ENCODE data around the gene UGT8.
"Not testable (repeated sequence)": the region's sequence is repeated elsewhere in the genome, so short reads cannot be mapped to it uniquely, and the experiment has no call there.

Gene UGT8

GRCh38 chr4:114658179-114658578 is 59.6 kb downstream of the UGT8 start:
- DNase-seq (ENCODE audit: low read depth, low spot score), result no peak

GRCh38 chr4:114658776-114659175 is 60.2 kb downstream of the UGT8 start:
- WGBS (ENCODE audit: insufficient coverage, insufficient read length), result no CpG with 5 or more reads among the region's 4 CpGs
- H3K4me3 ChIP-seq (ENCODE audit: low read length), result no peak overlapping the region
- no peaks in the 10 kb centered on the region for H3K9me3 ChIP-seq (ENCODE audit: control insufficient read depth, insufficient read depth, low read length)
- no peaks in the 10 kb centered on the region for H3K27me3 ChIP-seq (ENCODE audit: control insufficient read depth, insufficient read depth, low read length)
- H3K36me3 ChIP-seq (ENCODE audit: control insufficient read depth, insufficient read depth, low read length), result no peaks in the 10 kb centered on the region
- H3K27ac ChIP-seq (ENCODE audit: low read length), result no peak overlapping the region
- H3K4me1 ChIP-seq (ENCODE audit: control insufficient read depth, insufficient read depth, low read length), result peaks cover 2% of the 10 kb centered on the region; the same call in 1 of the 2 replicates
- no peak for DNase-seq (ENCODE audit: low read depth, low spot score)

More at GRCh38 chr4:114658179-114658578, 59.6 kb downstream of the UGT8 start:
- no peaks in the 10 kb centered on the region for H3K36me3 ChIP-seq (ENCODE audit: control insufficient read depth, insufficient read depth, low read length)
- H3K27me3 ChIP-seq (ENCODE audit: control insufficient read depth, insufficient read depth, low read length), result no peaks in the 10 kb centered on the region
- peaks cover 2% of the 10 kb centered on the region; the same call in 1 of the 2 replicates for H3K4me1 ChIP-seq (ENCODE audit: control insufficient read depth, insufficient read depth, low read length)
- H3K9me3 ChIP-seq (ENCODE audit: control insufficient read depth, insufficient read depth, low read length), result no peaks in the 10 kb centered on the region
- H3K4me3 ChIP-seq (ENCODE audit: low read length), result no peak overlapping the region
- no peak overlapping the region for H3K27ac ChIP-seq (ENCODE audit: low read length)

GRCh38 chr4:114659386-114660008 is 60.9 kb downstream of the UGT8 start:
- no peak overlapping the region for H3K4me3 ChIP-seq (ENCODE audit: low read length)
- no peaks in the 10 kb centered on the region for H3K27me3 ChIP-seq (ENCODE audit: control insufficient read depth, insufficient read depth, low read length)
- no peak overlapping the region for H3K27ac ChIP-seq (ENCODE audit: low read length)
- no peaks in the 10 kb centered on the region for H3K9me3 ChIP-seq (ENCODE audit: control insufficient read depth, insufficient read depth, low read length)
- H3K36me3 ChIP-seq (ENCODE audit: control insufficient read depth, insufficient read depth, low read length), result no peaks in the 10 kb centered on the region
- WGBS (ENCODE audit: insufficient coverage, insufficient read length), result no CpG with 5 or more reads among the region's 4 CpGs
- DNase-seq (ENCODE audit: low read depth, low spot score), result peak; percentile 47
- peaks cover 2% of the 10 kb centered on the region; the same call in 1 of the 2 replicates for H3K4me1 ChIP-seq (ENCODE audit: control insufficient read depth, insufficient read depth, low read length)

GRCh38 chr4:114663083-114663482 is 64.5 kb downstream of the UGT8 start:
- peaks cover 2% of the 10 kb centered on the region; the same call in 1 of the 2 replicates for H3K4me1 ChIP-seq (ENCODE audit: control insufficient read depth, insufficient read depth, low read length)
- H3K9me3 ChIP-seq (ENCODE audit: control insufficient read depth, insufficient read depth, low read length), result no peaks in the 10 kb centered on the region
- no peak overlapping the region for H3K27ac ChIP-seq (ENCODE audit: low read length)
- H3K36me3 ChIP-seq (ENCODE audit: control insufficient read depth, insufficient read depth, low read length), result no peaks in the 10 kb centered on the region
- no peak overlapping the region for H3K4me3 ChIP-seq (ENCODE audit: low read length)
- no CpG with 5 or more reads among the region's 5 CpGs for WGBS (ENCODE audit: insufficient coverage, insufficient read length)
- DNase-seq (ENCODE audit: low read depth, low spot score), result no peak
- H3K27me3 ChIP-seq (ENCODE audit: control insufficient read depth, insufficient read depth, low read length), result no peaks in the 10 kb centered on the region

GRCh38 chr4:114668577-114668976 is 70.0 kb downstream of the UGT8 start:
- Histone ChIP-seq H3K4me3 (ENCODE audit: low read length) (no peak overlapping the region), H3K9me3 (ENCODE audit: control insufficient read depth, insufficient read depth, low read length) (no peaks in the 10 kb centered on the region), H3K27me3 (ENCODE audit: control insufficient read depth, insufficient read depth, low read length) (no peaks in the 10 kb centered on the region), H3K4me1 (ENCODE audit: control insufficient read depth, insufficient read depth, low read length) (no peaks in the 10 kb centered on the region), H3K36me3 (ENCODE audit: control insufficient read depth, insufficient read depth, low read length) (no peaks in the 10 kb centered on the region), H3K27ac (ENCODE audit: low read length) (no peak overlapping the region)
- no CpG with 5 or more reads among the region's 1 CpG for WGBS (ENCODE audit: insufficient coverage, insufficient read length)
- no peak for DNase-seq (ENCODE audit: low read depth, low spot score)

GRCh38 chr4:114670733-114671132 is 72.1 kb downstream of the UGT8 start:
- H3K27me3 ChIP-seq (ENCODE audit: control insufficient read depth, insufficient read depth, low read length); H3K27ac ChIP-seq (ENCODE audit: low read length); H3K4me3 ChIP-seq (ENCODE audit: low read length); H3K9me3 ChIP-seq (ENCODE audit: control insufficient read depth, insufficient read depth, low read length); DNase-seq (ENCODE audit: low read depth, low spot score); H3K36me3 ChIP-seq (ENCODE audit: control insufficient read depth, insufficient read depth, low read length); H3K4me1 ChIP-seq (ENCODE audit: control insufficient read depth, insufficient read depth, low read length): not testable (repeated sequence)
- whole genome bisulfite sequencing (ENCODE audit: insufficient coverage, insufficient read length), result no CpG with 5 or more reads among the region's 4 CpGs

- H3K27ac ChIP-seq (ENCODE audit: low read length), result no peak overlapping the region
- H3K9me3 ChIP-seq (ENCODE audit: control insufficient read depth, insufficient read depth, low read length), result no peaks in the 10 kb centered on the region
- no peaks in the 10 kb centered on the region for H3K27me3 ChIP-seq (ENCODE audit: control insufficient read depth, insufficient read depth, low read length)
- no peaks in the 10 kb centered on the region for H3K36me3 ChIP-seq (ENCODE audit: control insufficient read depth, insufficient read depth, low read length)
- no peak for DNase-seq (ENCODE audit: low read depth, low spot score)
- no peak overlapping the region for H3K4me3 ChIP-seq (ENCODE audit: low read length)
- no peaks in the 10 kb centered on the region for H3K4me1 ChIP-seq (ENCODE audit: control insufficient read depth, insufficient read depth, low read length)
- no CpG with 5 or more reads among the region's 2 CpGs for WGBS (ENCODE audit: insufficient coverage, insufficient read length)
These were observed 74.7 kb downstream of the UGT8 start for GRCh38 chr4:114673306-114673705.

- Histone ChIP-seq H3K27me3 (ENCODE audit: control insufficient read depth, insufficient read depth, low read length) (no peaks in the 10 kb centered on the region), H3K4me1 (ENCODE audit: control insufficient read depth, insufficient read depth, low read length) (no peaks in the 10 kb centered on the region), H3K9me3 (ENCODE audit: control insufficient read depth, insufficient read depth, low read length) (no peaks in the 10 kb centered on the region), H3K27ac (ENCODE audit: low read length) (no peak overlapping the region), H3K4me3 (ENCODE audit: low read length) (no peak overlapping the region), H3K36me3 (ENCODE audit: control insufficient read depth, insufficient read depth, low read length) (no peaks in the 10 kb centered on the region)
- no peak for DNase-seq (ENCODE audit: low read depth, low spot score)
- no CpG with 5 or more reads among the region's 2 CpGs for WGBS (ENCODE audit: insufficient coverage, insufficient read length)
These were observed 75.5 kb downstream of the UGT8 start for GRCh38 chr4:114674080-114674479.

GRCh38 chr4:114677346-114677979 is 78.9 kb downstream of the UGT8 start:
- WGBS (ENCODE audit: insufficient coverage, insufficient read length), result no CpG with 5 or more reads among the region's 1 CpG
- no peaks in the 10 kb centered on the region for H3K36me3 ChIP-seq (ENCODE audit: control insufficient read depth, insufficient read depth, low read length)

GRCh38 chr4:114684462-114684861 is 85.9 kb downstream of the UGT8 start:
- no peaks in the 10 kb centered on the region for H3K27me3 ChIP-seq (ENCODE audit: control insufficient read depth, insufficient read depth, low read length)
- H3K36me3 ChIP-seq (ENCODE audit: control insufficient read depth, insufficient read depth, low read length), result no peaks in the 10 kb centered on the region
- no peaks in the 10 kb centered on the region for H3K9me3 ChIP-seq (ENCODE audit: control insufficient read depth, insufficient read depth, low read length)
- no peak overlapping the region for H3K27ac ChIP-seq (ENCODE audit: low read length)
- H3K4me3 ChIP-seq (ENCODE audit: low read length), result no peak overlapping the region
- DNase-seq (ENCODE audit: low read depth, low spot score), result no peak
- H3K4me1 ChIP-seq (ENCODE audit: control insufficient read depth, insufficient read depth, low read length), result peaks cover 2% of the 10 kb centered on the region; the same call in 1 of the 2 replicates

More at GRCh38 chr4:114677346-114677979, 78.9 kb downstream of the UGT8 start:
- H3K9me3 ChIP-seq (ENCODE audit: control insufficient read depth, insufficient read depth, low read length), result no peaks in the 10 kb centered on the region
- no peaks in the 10 kb centered on the region for H3K4me1 ChIP-seq (ENCODE audit: control insufficient read depth, insufficient read depth, low read length)
- no peak overlapping the region for H3K4me3 ChIP-seq (ENCODE audit: low read length)
- no peak overlapping the region for H3K27ac ChIP-seq (ENCODE audit: low read length)
- no peak for DNase-seq (ENCODE audit: low read depth, low spot score)
- no peaks in the 10 kb centered on the region for H3K27me3 ChIP-seq (ENCODE audit: control insufficient read depth, insufficient read depth, low read length)

GRCh38 chr4:114688059-114688458 is 89.5 kb downstream of the UGT8 start:
- peaks cover 2% of the 10 kb centered on the region; the same call in 1 of the 2 replicates for H3K4me1 ChIP-seq (ENCODE audit: control insufficient read depth, insufficient read depth, low read length)
- H3K9me3 ChIP-seq (ENCODE audit: control insufficient read depth, insufficient read depth, low read length), result no peaks in the 10 kb centered on the region
- WGBS (ENCODE audit: insufficient coverage, insufficient read length), result no CpG with 5 or more reads among the region's 3 CpGs
- H3K4me3 ChIP-seq (ENCODE audit: low read length), result no peak overlapping the region
- no peak overlapping the region for H3K27ac ChIP-seq (ENCODE audit: low read length)
- DNase-seq (ENCODE audit: low read depth, low spot score), result no peak
- no peaks in the 10 kb centered on the region for H3K27me3 ChIP-seq (ENCODE audit: control insufficient read depth, insufficient read depth, low read length)
- H3K36me3 ChIP-seq (ENCODE audit: control insufficient read depth, insufficient read depth, low read length), result no peaks in the 10 kb centered on the region
